Measurements from ENCODE around the gene OVCA2.
A peak's percentile ranks its signal among the peaks of the same experiment; 100 is the strongest.

Gene OVCA2

GRCh38 chr17:2034806-2035540 lies 6.8 kb upstream of the OVCA2 start:
- DNase-seq = peak; percentile 85

GRCh38 chr17:2035541-2036488 lies 6.0 kb upstream of the OVCA2 start:
- no peak for DNase-seq

DNA sequence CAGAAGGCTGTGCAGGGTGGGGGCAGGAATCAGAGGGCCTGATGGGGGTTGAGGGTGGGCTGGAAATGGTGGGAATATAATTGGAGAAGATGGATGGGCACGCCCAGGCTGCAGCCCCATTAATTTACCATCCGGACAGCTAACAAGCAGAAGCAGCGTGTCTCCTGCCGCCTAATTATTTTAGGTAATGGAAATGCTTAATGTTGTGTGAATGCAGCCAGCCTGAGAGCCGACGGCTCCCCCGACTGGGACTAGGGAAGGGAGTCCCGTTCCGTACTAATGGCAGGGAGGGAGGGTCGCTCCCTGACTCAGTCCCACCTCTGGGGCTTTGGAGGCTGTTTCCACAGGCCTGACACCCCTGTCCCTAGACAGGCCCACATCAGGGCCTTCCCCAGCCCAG lies 4.7 kb upstream of the OVCA2 start:
- no peak for DNase-seq

- no peak for DNase-seq
Measured at GRCh38 chr17:2040219-2040827, 1.5 kb upstream of the OVCA2 start.

DNA sequence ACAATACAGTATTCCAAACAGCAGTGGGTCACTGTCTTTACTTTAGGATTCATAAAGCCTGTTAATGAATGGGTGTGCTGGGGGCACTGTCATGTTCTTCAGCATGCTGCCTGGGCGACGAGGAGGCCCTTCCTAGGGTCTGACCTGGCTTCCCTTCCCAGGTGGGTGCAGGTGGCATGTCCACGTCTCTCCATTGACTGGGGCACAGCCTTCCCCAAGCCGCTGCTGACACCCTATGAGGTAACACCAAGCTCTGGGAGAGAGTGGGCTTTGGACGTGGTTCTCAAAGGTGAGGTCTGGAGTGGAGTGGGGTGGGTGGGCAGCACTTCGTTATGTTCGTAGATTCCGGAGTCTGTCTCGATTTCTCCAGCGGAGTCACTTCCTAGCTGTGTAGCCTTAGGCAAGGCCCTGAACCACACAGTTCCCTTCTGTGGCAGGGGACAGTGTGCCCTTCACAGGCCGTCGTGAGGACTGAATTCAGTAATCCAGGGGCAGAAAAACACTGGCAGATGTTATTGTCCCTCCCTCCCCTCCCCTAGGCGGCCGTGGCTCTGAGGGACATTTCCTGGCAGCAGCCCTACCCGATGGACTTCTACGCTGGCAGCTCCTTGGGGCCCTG lies 771 bp upstream of the OVCA2 start:
- DNase-seq = no peak

- no peak for DNase-seq
Measured at GRCh38 chr17:2042390-2042847, 597 bp downstream of the OVCA2 start.

GRCh38 chr17:2042933-2043332 lies 1.1 kb downstream of the OVCA2 start:
- DNase-seq = no peak

- peak; percentile 33 for DNase-seq
Measured at GRCh38 chr17:2043785-2044184, 2.0 kb downstream of the OVCA2 start.

DNA sequence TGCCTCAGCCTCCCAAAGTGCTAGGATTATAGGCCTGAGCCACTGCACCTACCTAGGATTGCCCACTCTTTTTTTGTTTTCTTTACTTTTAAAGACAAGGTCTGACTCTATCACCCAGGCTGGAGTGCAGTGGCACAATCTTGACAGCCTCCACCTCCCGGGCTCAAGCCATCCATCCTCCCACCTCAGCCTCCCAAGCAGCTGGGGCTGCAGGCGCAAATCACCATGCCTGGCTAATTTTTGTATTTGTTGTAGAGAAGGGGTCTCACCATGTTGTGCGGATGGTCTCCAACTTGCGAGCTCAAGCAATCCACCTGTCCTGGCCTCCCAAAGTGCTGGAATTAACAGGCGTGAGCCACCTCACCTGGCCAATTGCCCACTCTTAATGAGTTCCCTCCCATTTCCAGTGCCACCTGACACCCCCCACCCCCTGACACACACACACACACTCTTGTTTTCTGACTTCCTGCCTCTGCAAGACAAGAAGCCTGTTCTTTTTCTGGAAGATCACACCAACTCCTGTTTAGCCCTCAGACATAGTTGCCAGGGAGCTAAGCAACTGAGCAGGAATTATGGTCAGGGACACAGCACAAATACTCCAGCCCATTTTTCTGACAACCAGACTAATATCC lies 2.6 kb downstream of the OVCA2 start:
- no peak for DNase-seq

DNA sequence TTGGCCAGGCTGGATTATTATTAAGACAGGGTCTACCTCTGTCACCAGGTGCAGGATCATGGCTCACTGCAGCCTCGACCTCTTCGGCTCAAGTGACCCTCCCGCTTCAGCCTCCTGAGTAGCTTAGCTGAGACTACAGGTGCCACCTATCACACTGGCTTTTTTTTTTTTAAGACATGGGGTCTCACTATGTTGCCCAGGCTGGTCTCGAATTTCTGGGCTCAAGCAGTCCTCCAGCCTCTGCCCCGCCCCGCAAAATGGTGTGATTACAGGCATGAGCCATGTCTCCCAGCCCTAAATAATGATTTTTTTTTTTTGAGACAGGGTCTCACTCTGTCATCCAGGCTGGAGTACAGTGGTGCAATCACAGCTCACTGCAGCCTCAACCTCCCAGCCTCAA lies 5.8 kb downstream of the OVCA2 start:
- no peak for DNase-seq

GRCh38 chr17:2048805-2049204 lies 7.0 kb downstream of the OVCA2 start:
- DNase-seq = no peak

- peak; percentile 86 for DNase-seq
Measured at GRCh38 chr17:2049333-2050299, 7.8 kb downstream of the OVCA2 start.

DNA sequence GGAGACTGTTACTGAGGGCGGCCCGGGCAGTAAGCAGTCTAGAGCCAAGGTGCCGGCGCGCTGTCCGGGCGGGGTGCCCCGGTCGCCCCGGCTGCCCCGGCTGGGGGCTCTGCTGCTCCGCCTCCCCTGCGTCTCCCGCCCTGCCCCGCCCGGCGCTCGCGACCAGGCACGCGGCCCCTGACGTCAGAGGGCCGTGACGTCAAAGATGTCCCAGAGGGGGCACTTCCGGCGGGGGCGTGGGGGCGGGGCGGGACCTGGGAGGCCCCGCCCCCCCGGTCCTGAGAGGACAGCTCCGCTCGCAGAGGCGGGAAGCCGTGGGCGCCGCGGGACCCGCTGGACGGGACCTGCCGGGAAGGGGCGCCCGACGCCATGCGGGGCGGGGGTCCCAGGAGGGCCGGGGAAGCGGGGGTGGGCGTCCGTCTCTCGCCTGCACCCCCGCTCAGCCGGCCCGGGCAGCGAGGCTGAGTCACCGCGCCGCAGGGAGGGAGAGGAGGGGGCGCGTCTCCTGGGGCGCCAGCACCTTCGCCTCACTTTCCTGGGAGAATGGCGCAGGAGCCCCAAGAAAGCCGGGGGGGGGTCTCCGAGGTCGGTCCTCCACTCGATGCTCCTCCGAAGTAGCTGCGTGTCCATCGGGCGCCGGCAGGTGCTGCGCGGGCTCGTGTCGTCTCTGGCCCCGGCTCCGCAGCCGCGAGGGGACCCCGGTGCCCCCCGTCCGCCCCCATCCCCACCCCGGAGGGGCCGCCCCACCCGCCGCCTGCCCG lies 8.7 kb downstream of the OVCA2 start:
- DNase-seq = peak; percentile 77

GRCh38 chr17:2051061-2051932 lies 9.5 kb downstream of the OVCA2 start:
- DNase-seq = no peak

DNA sequence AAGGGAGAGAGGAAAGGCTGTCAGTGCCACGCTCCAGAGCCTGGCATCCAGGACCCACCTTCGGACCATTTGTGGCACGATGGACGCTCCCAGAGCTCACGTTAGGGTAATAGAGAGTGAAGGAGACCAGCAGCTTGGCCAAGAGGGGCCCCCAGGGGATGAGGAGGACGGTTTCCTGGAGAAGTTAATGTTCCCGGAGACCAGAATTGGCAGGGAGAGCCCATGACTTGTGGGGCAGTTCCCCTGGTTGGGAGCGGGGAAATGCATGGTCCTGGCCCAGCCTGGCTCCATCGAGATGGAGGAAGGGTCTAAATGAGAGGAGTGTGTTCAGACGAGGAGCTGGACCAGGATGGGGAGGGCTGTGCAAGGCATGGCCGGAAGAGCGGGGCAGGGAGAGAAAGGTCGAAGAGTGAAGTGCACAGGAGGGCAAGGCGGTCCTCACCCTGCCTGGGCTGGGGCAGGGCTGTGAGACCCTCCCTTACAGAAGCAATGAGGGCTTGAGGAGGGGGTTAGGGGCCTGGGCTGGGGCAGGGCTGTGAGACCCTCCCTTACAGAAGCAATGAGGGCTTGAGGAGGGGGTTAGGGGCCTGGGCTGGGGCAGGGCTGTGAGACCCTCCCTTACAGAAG lies 10.2 kb downstream of the OVCA2 start:
- DNase-seq = no peak

- DNase-seq = peak; percentile 82
Measured at GRCh38 chr17:2053380-2054261, 11.8 kb downstream of the OVCA2 start.

- peak; percentile 54 for DNase-seq
Measured at GRCh38 chr17:2054262-2054511, 12.4 kb downstream of the OVCA2 start.
